ENCODE data around the gene ITGB3BP.
"Not testable (repeated sequence)": the region's sequence is repeated elsewhere in the genome, so short reads cannot be mapped to it uniquely, and the experiment has no call there.

Gene ITGB3BP, protein sequence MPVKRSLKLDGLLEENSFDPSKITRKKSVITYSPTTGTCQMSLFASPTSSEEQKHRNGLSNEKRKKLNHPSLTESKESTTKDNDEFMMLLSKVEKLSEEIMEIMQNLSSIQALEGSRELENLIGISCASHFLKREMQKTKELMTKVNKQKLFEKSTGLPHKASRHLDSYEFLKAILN

DNA sequence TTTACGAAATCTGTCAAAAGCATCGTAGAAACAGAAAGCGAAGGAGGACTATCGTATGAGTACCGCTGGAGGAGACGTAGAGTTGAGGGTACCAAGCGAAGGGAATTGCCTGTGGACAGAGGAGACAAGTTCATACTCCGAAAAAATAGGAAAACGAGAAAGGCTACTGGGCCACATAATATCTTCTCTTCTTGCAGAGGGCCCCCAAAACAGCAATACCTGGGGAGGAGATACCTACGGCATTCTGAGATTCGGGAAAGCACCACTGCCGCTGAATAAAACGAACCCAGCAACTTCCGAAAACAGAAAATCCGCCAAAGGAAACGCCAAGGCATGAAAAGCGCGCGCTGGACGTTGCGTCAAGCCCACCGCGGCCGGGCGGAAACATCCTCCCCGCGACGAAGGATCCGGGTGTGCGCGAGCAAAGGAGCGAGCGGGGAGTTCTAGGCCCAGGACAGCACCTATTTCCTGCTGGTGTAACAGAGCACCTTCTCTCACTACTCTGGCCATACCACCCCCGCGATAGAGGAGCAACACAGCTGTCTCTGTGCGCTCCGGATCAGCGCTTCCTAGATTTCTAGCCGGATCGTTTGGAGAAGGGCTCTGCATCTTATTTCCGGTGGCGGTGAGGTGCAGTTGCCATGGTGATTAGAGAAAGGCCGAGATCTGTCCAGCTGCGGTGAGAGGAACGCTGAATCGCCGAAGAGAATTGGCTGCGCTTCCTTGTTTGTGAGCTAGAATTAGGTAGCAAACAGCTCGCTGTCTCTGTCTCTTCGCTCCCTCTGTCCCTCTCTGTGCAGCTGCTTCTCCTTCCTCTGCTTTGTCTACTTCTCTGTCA, at the start of gene ITGB3BP, which contains the start of gene EFCAB7:
TSS of gene ITGB3BP (minus strand) at position 335 of the 838 bp plus-strand sequence. CDS start at position 243, 92 bp downstream.
TSS of gene EFCAB7 (plus strand) at position 635 of the 838 bp plus-strand sequence. CDS start 2,048 bp downstream, outside the sequence.
- peak; percentile 95 for DNase-seq (ENCODE audit: low read depth, low spot score)

DNA sequence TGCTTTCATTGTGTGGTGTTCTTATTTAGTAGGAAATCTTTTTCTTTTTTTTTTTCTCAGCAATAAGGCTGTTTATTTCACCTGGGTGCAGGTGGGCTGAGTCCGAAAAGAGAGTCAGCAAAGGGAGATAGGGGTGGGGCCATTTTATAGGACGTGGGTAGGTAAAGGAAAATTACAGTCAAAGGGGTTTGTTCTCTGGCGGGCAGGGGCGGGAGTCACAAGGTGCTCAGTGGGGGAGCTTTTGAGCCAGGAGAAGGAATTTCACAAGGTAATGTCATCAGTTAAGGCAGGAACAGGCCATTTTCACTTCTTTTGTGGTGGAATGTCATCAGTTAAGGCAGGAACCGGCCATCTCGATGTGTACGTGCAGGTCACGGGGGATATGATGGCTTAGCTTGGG, 49.7 kb upstream of the ITGB3BP start:
- not testable (repeated sequence) for DNase-seq (ENCODE audit: low read depth, low spot score)

DNA sequence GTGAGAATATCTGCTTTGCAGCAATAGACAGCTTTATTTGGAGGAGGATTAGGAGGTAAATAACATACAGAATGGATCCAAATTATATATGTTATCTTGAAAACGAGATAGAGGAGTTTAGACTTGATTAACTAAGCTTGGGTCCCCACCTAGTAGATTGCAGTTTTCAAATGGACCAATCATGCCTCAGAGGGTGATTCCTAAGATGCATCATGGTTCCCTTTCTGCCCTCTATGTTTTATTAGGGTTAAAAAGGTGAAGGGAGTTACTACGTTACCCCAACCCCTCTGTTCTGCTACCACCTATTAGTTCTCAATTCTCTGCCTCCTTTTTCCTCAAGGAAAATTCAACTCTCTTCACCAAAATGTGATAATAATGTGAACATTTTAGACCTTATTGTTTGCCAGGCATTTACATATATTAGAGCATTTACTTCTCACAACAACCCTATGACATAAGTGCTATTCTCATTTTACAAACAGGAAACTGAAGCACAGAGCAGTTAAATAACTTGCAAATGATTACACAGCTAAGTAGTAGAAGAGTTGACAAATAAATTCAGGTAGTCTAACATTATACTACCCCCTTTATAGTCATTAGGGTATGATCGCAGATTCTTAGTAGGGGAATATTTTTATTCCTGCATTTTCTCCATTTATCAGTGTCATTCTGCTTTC, 46.8 kb upstream of the ITGB3BP start:
- DNase-seq (ENCODE audit: low read depth, low spot score), result no peak

GRCh38 chr1:63569068-63569467, 46.0 kb upstream of the ITGB3BP start:
- DNase-seq (ENCODE audit: low read depth, low spot score), result no peak

DNA sequence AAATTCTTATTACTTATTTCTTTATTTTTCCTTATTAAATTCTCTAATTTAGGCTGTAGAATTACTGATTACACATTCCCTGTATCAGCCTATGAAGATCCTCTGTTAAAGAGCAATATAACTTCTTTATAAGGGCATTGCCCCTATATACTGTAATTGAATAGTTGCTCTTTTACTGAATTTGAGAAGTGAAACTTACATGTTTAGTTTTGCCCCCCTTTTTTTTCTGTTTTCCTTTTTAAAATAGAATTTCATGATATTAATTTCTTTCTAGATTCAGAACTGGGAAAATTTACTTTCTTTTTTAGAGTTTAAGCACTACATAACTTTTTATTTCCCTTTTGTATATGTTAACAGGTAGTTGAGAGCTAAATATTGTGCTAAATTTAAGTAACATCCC, 40.7 kb upstream of the ITGB3BP start:
- no peak for DNase-seq (ENCODE audit: low read depth, low spot score)

- no peak for DNase-seq (ENCODE audit: low read depth, low spot score)
These were observed 36.3 kb upstream of the ITGB3BP start for GRCh38 chr1:63559357-63559756.

- peak; percentile 53 for DNase-seq (ENCODE audit: low read depth, low spot score)
These were observed 34.5 kb upstream of the ITGB3BP start for GRCh38 chr1:63557365-63557987.

- no peak for DNase-seq (ENCODE audit: low read depth, low spot score)
These were observed 32.5 kb upstream of the ITGB3BP start for GRCh38 chr1:63555480-63555879.

- DNase-seq (ENCODE audit: low read depth, low spot score), result no peak
These were observed 25.9 kb upstream of the ITGB3BP start for GRCh38 chr1:63548877-63549276.

GRCh38 chr1:63548303-63548702, 25.3 kb upstream of the ITGB3BP start:
- DNase-seq (ENCODE audit: low read depth, low spot score), result no peak

GRCh38 chr1:63547621-63548294, 24.7 kb upstream of the ITGB3BP start:
- DNase-seq (ENCODE audit: low read depth, low spot score), result no peak

DNA sequence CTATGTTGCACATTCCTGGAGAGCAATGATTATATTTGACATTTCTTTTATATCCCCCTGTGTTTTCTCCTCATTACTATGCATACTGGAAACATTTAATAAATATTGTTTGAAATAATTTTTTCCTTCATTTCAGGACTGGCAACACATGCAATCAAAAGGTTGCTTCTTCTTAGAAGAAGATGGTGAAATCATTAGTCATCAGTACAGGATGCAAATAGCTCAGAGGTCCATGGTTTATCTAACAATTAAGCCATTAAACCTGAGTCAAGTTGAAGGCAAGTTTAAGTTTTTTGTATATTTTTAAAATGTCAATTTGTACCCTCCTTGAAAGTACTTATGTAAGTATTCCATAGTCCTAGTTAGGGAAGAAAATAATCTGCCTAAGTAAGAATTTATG, 22.8 kb upstream of the ITGB3BP start:
- DNase-seq (ENCODE audit: low read depth, low spot score), result no peak

GRCh38 chr1:63537940-63538339, 14.9 kb upstream of the ITGB3BP start:
- DNase-seq (ENCODE audit: low read depth, low spot score), result peak; percentile 13

GRCh38 chr1:63537006-63537405, 14.0 kb upstream of the ITGB3BP start:
- no peak for DNase-seq (ENCODE audit: low read depth, low spot score)

DNA sequence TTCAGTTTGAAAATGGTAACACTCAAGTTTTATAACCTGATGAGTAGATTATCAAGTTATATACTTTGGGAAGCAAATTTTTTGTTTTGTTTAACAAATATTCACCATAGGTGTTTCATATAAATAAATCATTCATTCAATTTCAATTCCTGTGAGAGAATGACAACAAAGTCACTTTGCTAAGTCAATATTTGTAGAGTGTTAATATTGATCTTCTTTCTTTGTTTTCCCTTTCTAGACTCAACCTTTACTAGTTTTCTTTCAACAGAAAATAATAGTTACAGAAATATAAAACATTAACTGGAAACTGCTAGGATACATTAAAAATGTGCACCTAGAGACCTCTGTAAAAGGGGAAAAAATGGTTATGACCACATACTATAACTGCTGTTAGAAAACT, 11.4 kb upstream of the ITGB3BP start:
- DNase-seq (ENCODE audit: low read depth, low spot score), result no peak

DNA sequence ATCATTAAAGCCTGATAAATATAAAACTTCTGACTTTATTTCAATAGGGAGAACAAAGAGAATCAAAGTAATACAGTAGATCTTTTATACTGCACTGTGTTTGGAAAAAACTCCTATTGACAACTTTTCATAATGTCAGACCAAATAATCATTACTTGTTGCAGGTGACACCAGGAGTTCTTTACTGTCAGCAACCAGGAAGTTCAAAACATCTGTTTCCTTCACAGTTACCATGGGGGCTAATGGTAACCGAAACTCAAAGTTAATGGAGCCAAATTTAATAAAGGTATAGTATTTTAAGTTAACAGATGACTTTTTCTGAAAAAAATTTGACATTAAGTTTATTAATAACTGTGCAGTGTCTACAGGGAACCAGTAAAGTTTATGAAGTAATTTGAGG, 10.9 kb upstream of the ITGB3BP start:
- no peak for DNase-seq (ENCODE audit: low read depth, low spot score)

DNA sequence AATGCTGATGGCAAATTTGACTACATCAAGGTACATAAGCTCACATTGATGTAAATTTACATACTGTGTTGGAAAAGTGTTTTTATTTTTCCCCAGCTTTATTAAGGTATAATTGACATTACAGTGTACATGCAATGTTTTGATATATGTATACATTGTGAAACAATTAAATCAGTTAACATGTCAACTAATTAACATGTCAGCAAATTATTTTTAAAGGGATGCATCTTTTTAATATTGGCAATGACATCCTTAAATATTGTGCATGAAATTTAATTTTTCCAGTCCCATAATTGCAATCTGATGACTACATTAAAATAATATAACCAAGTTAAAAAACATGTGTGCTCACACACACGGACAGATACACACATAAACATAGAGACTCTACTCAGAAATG, 9.7 kb upstream of the ITGB3BP start:
- DNase-seq (ENCODE audit: low read depth, low spot score), result no peak

DNA sequence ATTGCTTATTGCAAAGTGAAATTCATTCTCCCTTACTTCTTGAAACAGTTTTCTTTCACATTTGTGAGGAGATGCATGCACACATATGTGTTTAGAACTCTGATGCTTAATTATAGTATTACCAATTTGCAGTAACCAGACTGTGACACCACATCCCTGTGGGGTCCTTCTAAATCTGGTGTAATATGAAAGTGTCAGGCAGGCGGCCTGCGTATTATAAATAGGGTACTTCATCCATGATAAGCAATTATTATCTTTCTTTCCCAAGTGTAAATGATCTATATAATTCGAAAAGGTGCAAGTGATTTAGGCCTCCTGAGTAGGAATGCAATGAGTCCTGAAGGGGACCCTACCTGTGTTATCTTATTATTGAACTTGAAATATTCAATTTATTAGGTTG, 1.2 kb upstream of the ITGB3BP start:
- no peak for DNase-seq (ENCODE audit: low read depth, low spot score)

GRCh38 chr1:63523738-63524137, 713 bp upstream of the ITGB3BP start:
- no peak for DNase-seq (ENCODE audit: low read depth, low spot score)

DNA sequence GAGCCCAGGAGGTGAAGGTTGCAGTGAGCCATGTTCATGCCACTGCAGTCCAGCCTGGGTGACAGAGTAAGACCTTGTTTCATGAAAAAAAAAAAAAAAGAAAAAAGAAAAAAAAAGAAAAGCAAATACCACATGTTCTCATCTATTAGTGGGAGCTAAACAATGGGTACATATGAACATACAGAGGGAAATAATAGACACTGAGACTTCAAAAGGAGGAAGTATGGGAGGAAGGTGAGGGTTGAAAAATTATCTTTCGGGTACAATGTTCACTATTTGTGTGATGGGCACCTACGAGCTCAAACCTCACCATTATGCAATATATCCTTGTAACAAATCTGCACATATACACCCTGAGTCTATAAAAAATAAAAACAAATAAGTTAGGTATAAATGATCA, 6.4 kb downstream of the ITGB3BP start:
- DNase-seq (ENCODE audit: low read depth, low spot score), result no peak

DNA sequence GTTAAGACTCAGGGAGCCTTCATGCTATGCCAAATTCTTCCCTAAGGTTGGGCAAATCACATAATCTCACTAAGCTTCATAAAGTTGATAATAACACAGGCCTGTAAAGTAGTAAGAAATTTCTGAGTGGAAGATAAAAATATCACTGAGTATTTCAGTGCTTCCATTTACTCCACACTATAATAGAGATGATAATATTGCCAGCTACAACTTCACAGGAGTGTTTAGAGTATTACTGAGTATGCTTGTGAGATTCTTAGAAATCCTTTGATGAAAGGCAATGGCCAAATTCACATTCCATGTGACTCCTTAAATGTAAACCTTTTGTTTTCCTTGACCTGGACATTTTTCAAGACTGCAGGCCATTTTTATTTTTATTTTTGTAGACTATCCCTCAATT, 10.4 kb downstream of the ITGB3BP start:
- no peak for DNase-seq (ENCODE audit: low read depth, low spot score)

DNA sequence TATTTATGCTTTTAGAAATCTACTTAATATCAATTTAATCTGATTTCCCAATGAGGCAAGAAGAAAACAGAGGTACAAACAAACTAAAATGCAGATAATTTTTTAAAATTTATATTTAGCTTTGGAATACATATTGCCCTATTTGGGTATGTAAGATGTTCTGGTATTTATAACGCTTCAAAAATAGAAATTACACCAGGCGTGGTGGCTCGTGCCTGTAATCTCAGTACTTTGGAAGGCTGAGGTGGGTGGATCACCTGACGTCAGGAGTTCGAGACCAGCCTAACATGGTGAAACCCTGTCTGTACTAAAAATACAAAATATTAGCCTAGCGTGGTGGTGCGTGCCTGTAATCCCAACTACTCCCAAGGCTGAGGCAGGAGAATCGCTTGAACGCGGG, 13.3 kb downstream of the ITGB3BP start:
- DNase-seq (ENCODE audit: low read depth, low spot score), result no peak
